ENCODE data around the gene ASPHD2. TPM values are rescaled to one million over a fixed set of nuclear protein-coding genes. Genes with fewer than 3 reads are reported as not detected.

Gene ASPHD2
- total and polyA plus RNA-seq, 2 of the 13 experiments (the other 11 are each of a cell fraction or from before 2014, with no cell fraction given) = 0.04 TPM

GRCh38 chr22:26483439-26484359 is 54.6 kb downstream of the ASPHD2 start, which contains the start of the genes HPS4 and SRRD (continued):
- no peak for TF ChIP-seq PREB (CRISPR knock-in tag; IDR thresholded peaks at IDR 0.05)
- peak; percentile 45 for TF ChIP-seq CBX1 (IDR thresholded peaks at IDR 0.05; ENCODE audit: low read depth)
- no peak for TF ChIP-seq TOE1 (CRISPR knock-in tag; IDR thresholded peaks at IDR 0.05)
- TF ChIP-seq MAFF (IDR thresholded peaks at IDR 0.05; ENCODE audit: low read depth, low read length) = no peak
- TF ChIP-seq, protein P1, sequence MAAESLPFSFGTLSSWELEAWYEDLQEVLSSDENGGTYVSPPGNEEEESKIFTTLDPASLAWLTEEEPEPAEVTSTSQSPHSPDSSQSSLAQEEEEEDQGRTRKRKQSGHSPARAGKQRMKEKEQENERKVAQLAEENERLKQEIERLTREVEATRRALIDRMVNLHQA (CRISPR knock-in tag; IDR thresholded peaks at IDR 0.05) = no peak
- TF ChIP-seq SNAPC2 (CRISPR knock-in tag; IDR thresholded peaks at IDR 0.05) = no peak; the same call in 1 of the 2 replicates
- TF ChIP-seq RFX5 (IDR thresholded peaks at IDR 0.05; ENCODE audit: low read depth, low read length) = peak; percentile 39; the same call in 1 of the 2 replicates
- TF ChIP-seq ZC3H4 (CRISPR knock-in tag; IDR thresholded peaks at IDR 0.05; ENCODE audit: borderline replicate concordance) = 0 out of 2 replicates have a peak, but pooled peaks have one; percentile 48
- peak; percentile 89 for TF ChIP-seq FOXC1 (CRISPR knock-in tag; IDR thresholded peaks at IDR 0.05; ENCODE audit: borderline replicate concordance)
- peak; percentile 95 for TF ChIP-seq ZNF670 (CRISPR knock-in tag; IDR thresholded peaks at IDR 0.05; ENCODE audit: borderline replicate concordance)
- TF ChIP-seq MXD3 (CRISPR knock-in tag; IDR thresholded peaks at IDR 0.05) = peak; percentile 95
- TF ChIP-seq ATF1 (CRISPR knock-in tag; IDR thresholded peaks at IDR 0.05) = peak; percentile 97
- TF ChIP-seq HMG20A (CRISPR knock-in tag; IDR thresholded peaks at IDR 0.05; ENCODE audit: borderline replicate concordance) = no peak
- TF ChIP-seq, protein P2, sequence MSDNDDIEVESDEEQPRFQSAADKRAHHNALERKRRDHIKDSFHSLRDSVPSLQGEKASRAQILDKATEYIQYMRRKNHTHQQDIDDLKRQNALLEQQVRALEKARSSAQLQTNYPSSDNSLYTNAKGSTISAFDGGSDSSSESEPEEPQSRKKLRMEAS (IDR thresholded peaks at IDR 0.05) = peak; percentile 89
- TF ChIP-seq TEAD3 (CRISPR knock-in tag; optimal IDR thresholded peaks at IDR 0.05; ENCODE audit: borderline replicate concordance) = peak; percentile 81
- TF ChIP-seq CEBPG (CRISPR knock-in tag; IDR thresholded peaks at IDR 0.05) = peak; percentile 44; the same call in 1 of the 2 replicates
- TF ChIP-seq MYC (CRISPR knock-in tag; IDR thresholded peaks at IDR 0.05; ENCODE audit: borderline replicate concordance) = peak; percentile 94
- no peak for TF ChIP-seq BRCA1 (CRISPR knock-in tag; IDR thresholded peaks at IDR 0.05)
- peak; percentile 86 for TF ChIP-seq NFKB2 (CRISPR knock-in tag; IDR thresholded peaks at IDR 0.05; ENCODE audit: borderline replicate concordance)
- TF ChIP-seq MTA1 (CRISPR knock-in tag; IDR thresholded peaks at IDR 0.05; ENCODE audit: borderline replicate concordance) = peak; percentile 51; the same call in 1 of the 2 replicates
- TF ChIP-seq MNT (IDR thresholded peaks at IDR 0.05) = peak; percentile 53
- no peak for TF ChIP-seq ETS1 (CRISPR knock-in tag; IDR thresholded peaks at IDR 0.05)
- no peak for TF ChIP-seq FOSL1 (CRISPR knock-in tag; IDR thresholded peaks at IDR 0.05; ENCODE audit: borderline replicate concordance)
- TF ChIP-seq, protein P3, sequence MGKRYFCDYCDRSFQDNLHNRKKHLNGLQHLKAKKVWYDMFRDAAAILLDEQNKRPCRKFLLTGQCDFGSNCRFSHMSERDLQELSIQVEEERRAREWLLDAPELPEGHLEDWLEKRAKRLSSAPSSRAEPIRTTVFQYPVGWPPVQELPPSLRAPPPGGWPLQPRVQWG (CRISPR knock-in tag; IDR thresholded peaks at IDR 0.05; ENCODE audit: borderline replicate concordance, low read depth) = no peak

All from HepG2 (cell line).